Spleen (tissue), 11 donors: ENCODE data around the gene CACNA2D1. TPM values are rescaled to one million over a fixed set of nuclear protein-coding genes. Genes with fewer than 3 reads are reported as not detected.

ENCODE experiments used
- DNase-seq: peaks from one replicate; pipeline ENCODE4 v3.0.0-alpha.2; 2020
- H3K27ac ChIP-seq, 8 donors: fragments of 200-600 bp; sonication (generic) in 7 of 8; 1 replicate in 4 of 8; 2 replicates in 4 of 8; pipeline versions ENCODE4 v1.5.0 to v1.8.0; 2016 to 2021; ENCODE audit warnings: inconsistent platforms in 4 of 8, mild to moderate bottlenecking in 4 of 8, moderate library complexity in 1 of 8
- H3K27me3 ChIP-seq, 7 donors: fragments of 200-600 bp; sonication (generic) in 6 of 7; replicated peaks in 1 of 7; 1 replicate in 4 of 7; 2 replicates in 3 of 7; pipeline versions ENCODE4 v1.5.0 to v1.8.0; 2016 to 2021; ENCODE audit warnings: inconsistent platforms in 3 of 7, mild to moderate bottlenecking in 1 of 7
- H3K36me3 ChIP-seq, 6 donors: fragments of 200-600 bp; sonication (generic) in 5 of 6; 1 replicate in 4 of 6; 2 replicates in 2 of 6; pipeline versions ENCODE4 v1.5.0 to v1.8.0; 2016 to 2021; ENCODE audit warnings: inconsistent platforms in 2 of 6
- H3K4me1 ChIP-seq, 6 donors: fragments of 200-600 bp; sonication (generic) in 5 of 6; 1 replicate in 3 of 6; 2 replicates in 3 of 6; pipeline versions ENCODE4 v1.5.0 to v1.8.0; 2016 to 2021; ENCODE audit warnings: inconsistent platforms in 3 of 6
- H3K4me3 ChIP-seq, 8 donors: fragments of 200-600 bp; sonication (generic) in 7 of 8; 1 replicate in 4 of 8; 2 replicates in 4 of 8; pipeline versions ENCODE4 v1.5.0 to v1.8.0; 2016 to 2021; ENCODE audit warnings: inconsistent platforms in 4 of 8, mild to moderate bottlenecking in 4 of 8, moderate library complexity in 2 of 8
- H3K9me3 ChIP-seq, 8 donors: fragments of 200-600 bp; sonication (generic) in 7 of 8; 1 replicate in 4 of 8; 2 replicates in 4 of 8; pipeline versions ENCODE4 v1.5.0 to v1.8.0; 2016 to 2021; ENCODE audit warnings: inconsistent platforms in 4 of 8
- CTCF ChIP-seq, 11 experiments: fragments of 200-600 bp in 7 of 11; fragments of 450-650 bp in 4 of 11; sonication (generic) in 4 of 11; IDR thresholded peaks in 8 of 11; conservative IDR thresholded peaks in 3 of 11; 1 replicate in 7 of 11; 2 replicates in 4 of 11; pipeline versions ENCODE4 v1.4.0 to v1.8.0; 2016 to 2021; ENCODE audit warnings: antibody characterized with exemption in 11 of 11, inconsistent platforms in 4 of 11, mild to moderate bottlenecking in 1 of 11
- POLR2A ChIP-seq, 3 donors: fragments of 450-650 bp; IDR thresholded peaks; one replicate each; pipeline ENCODE4 v1.5.1; 2017; ENCODE audit warnings: antibody characterized with exemption in 3 of 3, mild to moderate bottlenecking in 1 of 3
- POLR2AphosphoS5 ChIP-seq, 3 donors: sonication (generic); formaldehyde crosslinking; IDR thresholded peaks; one replicate each; pipeline ENCODE4 v1.5.1; 2017; ENCODE audit warnings: antibody characterized with exemption in 3 of 3
- WGBS, 5 donors: extraction: QIAGEN DNeasy Blood & Tissue Kit in 3 of 5; methylation state at CpG; one replicate each; pipeline versions ENCODE4 v1.1.5 to v1.1.7; 2013 to 2018; 5-methylcytosine and 5-hydroxymethylcytosine counted together
- intact Hi-C: fragments of 100-400 bp; cut with DNase I; formaldehyde crosslinking; loops from one replicate; pipeline ENCODE4 v1.15.0; 2023; ENCODE audit warnings: low total_unique reads
- polyA plus RNA-seq, 3 donors: library from polyadenylated mRNA; stranded (reverse); fragments of 200-250 nt; gene quantifications; one replicate each; pipeline ENCODE4 v1.2.1, GENCODE V29; 2013
- total RNA-seq, 7 donors: library from RNA; depleted of rRNA in 3 of 7; stranded (reverse); fragments of >200 nt in 3 of 7; fragmentation: NEBNext Ultra II Directional in 4 of 7; extraction: Animal tissue kit (Norgen Biotek cat#: 25700) in 4 of 7; gene quantifications; one replicate each; pipeline versions ENCODE4 v1.1.0 to v1.2.1, GENCODE V29; 2016 to 2021
- donor health status: healthy with polysubstance abuse.
- donor health status: DM: no; HTN: no; CAD: no; lungs with moderate emphysema.
- donor health status: DM: no; HTN: no; CAD: no.
- donor health status: Bipolar disorder and iron deficiency.
- donor health status: healthy.
- donor health status: DM: no; HTN: no; CAD: no.
- donor health status: DM: yes; HTN: yes; CAD: no.

CACNA2D1 gene
- total and polyA plus RNA-seq, 10 donors, result 1.7 to 24.0 (median 15.2) TPM

GRCh38 chr7:81983406-81983805 is 460.2 kb downstream of the CACNA2D1 start:
- TF ChIP-seq POLR2A (IDR thresholded peaks at IDR 0.05) (no peak), CTCF (IDR thresholded peaks at IDR 0.05 in 8 of 11, conservative IDR thresholded peaks at IDR 0.05 in 3 of 11) (no peak), POLR2AphosphoS5 (IDR thresholded peaks at IDR 0.05) (no peak)
- Histone ChIP-seq H3K9me3 (no peaks in the 10 kb centered on the region), H3K36me3 (no peaks in the 10 kb centered on the region), H3K27ac (no peak overlapping the region), H3K4me3 (no peak overlapping the region), H3K27me3 (no peaks in the 10 kb centered on the region), H3K4me1 (no peaks in the 10 kb centered on the region)
- 80 to 85% (median 82%) methylated on average over 3 of the region's 3 CpGs for WGBS, 5 donors
- DNase-seq, result no peak
- intact Hi-C loops, result no loop called here

GRCh38 chr7:81973117-81973516 is 470.5 kb downstream of the CACNA2D1 start:
- no peak for DNase-seq
- Histone ChIP-seq H3K4me3 (no peak overlapping the region), H3K27me3 (no peaks in the 10 kb centered on the region), H3K36me3 (no peaks in the 10 kb centered on the region), H3K4me1 (no peaks in the 10 kb centered on the region), H3K9me3 (peaks cover 0 to 4% (median 0%) of the 10 kb centered on the region in 8 donors), H3K27ac (no peak overlapping the region)
- intact Hi-C loops, result no loop called here
- WGBS, 5 donors, result 82 to 95% (median 88%) methylated on average over 2 of the region's 2 CpGs
- no peak for TF ChIP-seq POLR2AphosphoS5 (IDR thresholded peaks at IDR 0.05)
- no peak for TF ChIP-seq POLR2A (IDR thresholded peaks at IDR 0.05)
- TF ChIP-seq CTCF (IDR thresholded peaks at IDR 0.05 in 8 of 11, conservative IDR thresholded peaks at IDR 0.05 in 3 of 11), result no peak

GRCh38 chr7:81960026-81960425 is 483.6 kb downstream of the CACNA2D1 start:
- no peaks in the 10 kb centered on the region for H3K9me3 ChIP-seq
- H3K27ac ChIP-seq, result no peak overlapping the region
- 73 to 90% (median 85%) methylated on average over 2 of the region's 2 CpGs for WGBS, 5 donors
- no peaks in the 10 kb centered on the region for H3K27me3 ChIP-seq
- intact Hi-C loops, result no loop called here
- H3K4me3 ChIP-seq, result no peak overlapping the region
- TF ChIP-seq CTCF (IDR thresholded peaks at IDR 0.05 in 8 of 11, conservative IDR thresholded peaks at IDR 0.05 in 3 of 11) (no peak), POLR2A (IDR thresholded peaks at IDR 0.05) (no peak), POLR2AphosphoS5 (IDR thresholded peaks at IDR 0.05) (no peak)
- no peak for DNase-seq
- no peaks in the 10 kb centered on the region for H3K36me3 ChIP-seq
- H3K4me1 ChIP-seq, result no peaks in the 10 kb centered on the region

GRCh38 chr7:81957517-81957916 is 486.1 kb downstream of the CACNA2D1 start:
- TF ChIP-seq POLR2AphosphoS5 (IDR thresholded peaks at IDR 0.05) (no peak), POLR2A (IDR thresholded peaks at IDR 0.05) (no peak), CTCF (IDR thresholded peaks at IDR 0.05 in 8 of 11, conservative IDR thresholded peaks at IDR 0.05 in 3 of 11) (no peak)
- Histone ChIP-seq H3K36me3 (no peaks in the 10 kb centered on the region), H3K4me1 (no peaks in the 10 kb centered on the region), H3K27me3 (no peaks in the 10 kb centered on the region), H3K4me3 (no peak overlapping the region), H3K27ac (no peak overlapping the region), H3K9me3 (no peaks in the 10 kb centered on the region)
- intact Hi-C loops, result no loop called here
- DNase-seq, result no peak
- 74 to 89% (median 81%) methylated on average over 4 of the region's 4 CpGs for WGBS, 5 donors
